HAP-1 (cell line): ENCODE results near the gene ARHGAP20.

Source experiments
- DNase-seq, 2 experiments: peaks; one replicate each; pipeline ENCODE4 v3.0.0-alpha.2; 2016 to 2020; ENCODE audit warnings: low spot score in 2 of 2
- H3K27me3 ChIP-seq: fragments of 250-450 bp; sonication (Bioruptor Pico); 2 replicates; pipeline ENCODE4 v1.5.1; 2020; ENCODE audit warnings: low read depth, mild to moderate bottlenecking, moderate library complexity
- H3K36me3 ChIP-seq: fragments of 250-450 bp; sonication (Bioruptor Pico); replicated peaks from 2 replicates; pipeline ENCODE4 v1.5.1; 2020; ENCODE audit warnings: mild to moderate bottlenecking
- H3K4me1 ChIP-seq: fragments of 250-450 bp; sonication (Bioruptor Pico); 2 replicates; pipeline ENCODE4 v1.5.1; 2020; ENCODE audit warnings: mild to moderate bottlenecking
- H3K4me3 ChIP-seq: fragments of 250-450 bp; sonication (Bioruptor Pico); 2 replicates; pipeline ENCODE4 v1.5.1; 2020; ENCODE audit warnings: mild to moderate bottlenecking, moderate library complexity
- H3K9me3 ChIP-seq: fragments of 250-450 bp; sonication (Bioruptor Pico); 2 replicates; pipeline ENCODE4 v1.5.1; 2020; ENCODE audit warnings: mild to moderate bottlenecking, moderate library complexity
- in situ Hi-C: fragments of 300-500 bp; cut with MboI; formaldehyde crosslinking; loops from 3 replicates; pipeline ENCODE4 v1.14.3; 2020; ENCODE audit warnings: low sequenced_read_pairs, inconsistent platforms, mixed read lengths

The ARHGAP20 gene

GRCh38 chr11:110573411-110573810 lies 138.8 kb downstream of the ARHGAP20 start:
- DNase-seq, result no peak
- Histone ChIP-seq H3K4me3 (no peak overlapping the region), H3K9me3 (no peaks in the 10 kb centered on the region), H3K4me1 (no peaks in the 10 kb centered on the region), H3K36me3 (no peaks in the 10 kb centered on the region), H3K27me3 (peaks cover 3% of the 10 kb centered on the region; the same call in 1 of the 2 replicates)
- in situ Hi-C loops, result no loop called here

- Histone ChIP-seq H3K9me3 (no peaks in the 10 kb centered on the region), H3K27me3 (peaks cover 3% of the 10 kb centered on the region; the same call in 1 of the 2 replicates), H3K4me1 (no peaks in the 10 kb centered on the region), H3K36me3 (no peaks in the 10 kb centered on the region), H3K4me3 (no peak overlapping the region)
- in situ Hi-C loops, result no loop called here
- DNase-seq, result no peak
These were observed 141.0 kb downstream of the ARHGAP20 start for GRCh38 chr11:110571081-110571720.

GRCh38 chr11:110566577-110566976 lies 145.7 kb downstream of the ARHGAP20 start:
- Histone ChIP-seq H3K9me3 (no peaks in the 10 kb centered on the region), H3K36me3 (no peaks in the 10 kb centered on the region), H3K4me1 (no peaks in the 10 kb centered on the region), H3K4me3 (no peak overlapping the region), H3K27me3 (peaks cover under 1% of the 10 kb centered on the region; the same call in 1 of the 2 replicates)
- in situ Hi-C loops, result no loop called here
- no peak for DNase-seq

GRCh38 chr11:110565357-110566336 lies 146.6 kb downstream of the ARHGAP20 start:
- H3K4me3 ChIP-seq, result no peak overlapping the region
- DNase-seq, result no peak

GRCh38 chr11:110564676-110565356 lies 147.4 kb downstream of the ARHGAP20 start:
- Histone ChIP-seq H3K27me3 (no peaks in the 10 kb centered on the region), H3K4me1 (no peaks in the 10 kb centered on the region), H3K9me3 (no peaks in the 10 kb centered on the region), H3K4me3 (no peak overlapping the region), H3K36me3 (no peaks in the 10 kb centered on the region)
- DNase-seq, result no peak
- in situ Hi-C loops, result no loop called here

More at GRCh38 chr11:110565357-110566336, 146.6 kb downstream of the ARHGAP20 start:
- no peaks in the 10 kb centered on the region for H3K9me3 ChIP-seq
- H3K36me3 ChIP-seq, result no peaks in the 10 kb centered on the region
- no peaks in the 10 kb centered on the region for H3K4me1 ChIP-seq
- in situ Hi-C loops, result no loop called here
- H3K27me3 ChIP-seq, result no peaks in the 10 kb centered on the region

GRCh38 chr11:110544779-110545178 lies 167.5 kb downstream of the ARHGAP20 start:
- Histone ChIP-seq H3K36me3 (no peaks in the 10 kb centered on the region), H3K4me3 (no peak overlapping the region), H3K9me3 (no peaks in the 10 kb centered on the region), H3K27me3 (no peaks in the 10 kb centered on the region), H3K4me1 (no peaks in the 10 kb centered on the region)
- no peak for DNase-seq
- in situ Hi-C loops, result no loop called here

GRCh38 chr11:110538154-110538553 lies 174.1 kb downstream of the ARHGAP20 start:
- no peaks in the 10 kb centered on the region for H3K36me3 ChIP-seq
- in situ Hi-C loops, result no loop called here
- no peaks in the 10 kb centered on the region for H3K9me3 ChIP-seq
- no peak for DNase-seq
- no peaks in the 10 kb centered on the region for H3K4me1 ChIP-seq
- no peak overlapping the region for H3K4me3 ChIP-seq
- H3K27me3 ChIP-seq, result no peaks in the 10 kb centered on the region

GRCh38 chr11:110530900-110531741 lies 181.1 kb downstream of the ARHGAP20 start:
- in situ Hi-C loops, result no loop called here
- no peaks in the 10 kb centered on the region for H3K4me1 ChIP-seq
- H3K4me3 ChIP-seq, result no peak overlapping the region
- H3K27me3 ChIP-seq, result no peaks in the 10 kb centered on the region
- no peak for DNase-seq
- H3K9me3 ChIP-seq, result no peaks in the 10 kb centered on the region
- H3K36me3 ChIP-seq, result no peaks in the 10 kb centered on the region

GRCh38 chr11:110529043-110529442 lies 183.2 kb downstream of the ARHGAP20 start:
- in situ Hi-C loops, result no loop called here

GRCh38 chr11:110527146-110527545 lies 185.1 kb downstream of the ARHGAP20 start:
- in situ Hi-C loops, result no loop called here
- Histone ChIP-seq H3K4me1 (no peaks in the 10 kb centered on the region), H3K9me3 (no peaks in the 10 kb centered on the region), H3K27me3 (no peaks in the 10 kb centered on the region), H3K4me3 (no peak overlapping the region), H3K36me3 (no peaks in the 10 kb centered on the region)
- no peak for DNase-seq

More at GRCh38 chr11:110529043-110529442, 183.2 kb downstream of the ARHGAP20 start:
- H3K9me3 ChIP-seq, result no peaks in the 10 kb centered on the region
- no peak overlapping the region for H3K4me3 ChIP-seq
- no peaks in the 10 kb centered on the region for H3K36me3 ChIP-seq
- no peaks in the 10 kb centered on the region for H3K4me1 ChIP-seq
- peak in 1 of 2 experiments; percentile 29 for DNase-seq
- H3K27me3 ChIP-seq, result no peaks in the 10 kb centered on the region
